ENCODE data around the gene BAZ1B. TPM values are rescaled to one million over a fixed set of nuclear protein-coding genes. Genes with fewer than 3 reads are reported as not detected.
"Not testable (repeated sequence)": the region's sequence is repeated elsewhere in the genome, so short reads cannot be mapped to it uniquely, and the experiment has no call there.

Gene BAZ1B
- total RNA-seq, 4 donors from 2014 or later = 56.0 to 77.8 (median 69.6) TPM

GRCh38 chr7:73496626-73497025 is 25.5 kb downstream of the BAZ1B start:
- Histone ChIP-seq H3K27me3 (no peaks in the 10 kb centered on the region), H3K27ac (no peak overlapping the region), H3K36me3 (peaks cover 0 to 100% of the 10 kb centered on the region in 2 donors), H3K4me1 (no peaks in the 10 kb centered on the region), H3K4me3 (no peak overlapping the region), H3K9me3 (no peaks in the 10 kb centered on the region)
- no peak for ATAC-seq
- TF ChIP-seq POLR2A (IDR thresholded peaks at IDR 0.05) (no peak), EP300 (IDR thresholded peaks at IDR 0.05) (no peak), POLR2AphosphoS5 (IDR thresholded peaks at IDR 0.05) (no peak), CTCF (IDR thresholded peaks at IDR 0.05) (no peak)
- 86 to 95% methylated on average over 2 to 3 of the region's 7 CpGs for WGBS, 2 donors (ENCODE audit: low coverage in 1 of 2)

DNA sequence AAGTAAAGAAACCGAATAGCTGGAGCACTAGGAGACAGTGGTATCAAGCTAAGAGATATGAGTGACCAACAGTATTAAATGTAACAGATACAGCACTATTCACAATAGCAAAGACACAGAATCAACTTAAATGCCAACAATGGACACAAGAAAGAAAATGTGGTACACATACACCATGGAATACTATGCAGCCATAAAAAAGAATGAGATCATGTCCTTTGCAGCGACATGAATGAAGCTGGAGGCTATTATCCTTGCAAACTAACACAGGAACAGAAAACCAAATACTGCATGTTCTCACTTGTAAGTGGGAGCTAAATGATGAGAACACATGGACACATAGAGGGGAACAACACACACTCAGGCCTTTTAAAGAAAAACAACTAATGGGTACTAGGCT is 26.6 kb downstream of the BAZ1B start:
- not testable (repeated sequence) for H3K4me1 ChIP-seq, H3K4me3 ChIP-seq, H3K9me3 ChIP-seq, H3K27me3 ChIP-seq, ATAC-seq, H3K27ac ChIP-seq
- 86 to 100% methylated on average over 2 of the region's 2 CpGs for WGBS, 2 donors (ENCODE audit: low coverage in 1 of 2)
- H3K36me3 ChIP-seq = peaks cover 0 to 100% of the 10 kb centered on the region in 2 donors

DNA sequence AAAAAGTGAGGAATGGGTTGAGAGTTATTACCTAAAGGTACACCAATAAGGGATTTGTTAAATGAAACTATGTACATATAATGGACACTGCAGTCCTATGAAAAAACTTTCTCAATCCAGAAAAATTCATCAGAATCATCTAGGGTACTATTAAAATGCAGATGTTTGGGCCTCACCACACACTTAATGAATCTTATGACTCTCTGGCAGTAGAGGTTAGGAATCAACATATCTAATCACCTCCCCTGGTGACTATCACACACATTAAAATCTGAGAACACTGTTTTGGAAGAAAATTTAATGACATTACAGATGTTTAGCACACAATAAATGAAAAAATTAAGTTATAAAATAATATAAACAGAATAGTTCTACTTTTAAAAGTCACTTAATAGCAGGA is 32.1 kb downstream of the BAZ1B start:
- Histone ChIP-seq H3K36me3 (peaks cover 0 to 97% of the 10 kb centered on the region in 2 donors), H3K4me3 (no peak overlapping the region), H3K4me1 (no peaks in the 10 kb centered on the region), H3K27ac (no peak overlapping the region), H3K27me3 (no peaks in the 10 kb centered on the region), H3K9me3 (no peaks in the 10 kb centered on the region)
- no peak for TF ChIP-seq EP300 (IDR thresholded peaks at IDR 0.05)
- no peak for TF ChIP-seq POLR2AphosphoS5 (IDR thresholded peaks at IDR 0.05)
- TF ChIP-seq CTCF (IDR thresholded peaks at IDR 0.05) = no peak
- TF ChIP-seq POLR2A (IDR thresholded peaks at IDR 0.05) = no peak
- ATAC-seq = no peak

DNA sequence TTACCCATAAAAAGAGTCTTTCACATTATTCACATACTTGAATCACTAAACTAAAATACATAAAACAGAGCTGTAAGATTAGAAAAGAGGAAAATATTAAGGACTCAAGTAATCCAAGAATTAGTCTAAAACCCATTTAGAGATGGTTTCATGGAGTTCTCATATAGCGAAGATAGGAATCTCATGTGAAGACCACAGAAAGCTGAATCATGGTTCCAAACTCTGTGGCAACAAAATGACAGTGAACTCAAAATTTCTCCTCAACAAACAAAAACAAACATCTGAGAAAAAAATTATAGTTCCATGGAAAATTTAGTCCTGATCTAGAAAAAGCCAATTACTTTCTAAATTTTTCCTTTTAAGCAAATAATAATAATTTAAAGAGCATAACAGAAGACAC is 34.6 kb downstream of the BAZ1B start:
- peaks cover 0 to 97% of the 10 kb centered on the region in 2 donors for H3K36me3 ChIP-seq
- peaks cover 0 to 7% (median 0%) of the 10 kb centered on the region in 3 donors for H3K4me1 ChIP-seq
- WGBS, 2 donors (ENCODE audit: low coverage in 1 of 2) = 100% methylated on average over 1 of the region's 1 CpG
- H3K9me3 ChIP-seq = no peaks in the 10 kb centered on the region
- no peaks in the 10 kb centered on the region for H3K27me3 ChIP-seq
- H3K27ac ChIP-seq = no peak overlapping the region
- H3K4me3 ChIP-seq = no peak overlapping the region
- no peak for TF ChIP-seq EP300 (IDR thresholded peaks at IDR 0.05)
- TF ChIP-seq POLR2A (IDR thresholded peaks at IDR 0.05) = no peak
- no peak for TF ChIP-seq POLR2AphosphoS5 (IDR thresholded peaks at IDR 0.05)
- no peak for TF ChIP-seq CTCF (IDR thresholded peaks at IDR 0.05)
- ATAC-seq = no peak

- H3K27me3 ChIP-seq = no peaks in the 10 kb centered on the region
- TF ChIP-seq POLR2A (IDR thresholded peaks at IDR 0.05) = no peak
- TF ChIP-seq POLR2AphosphoS5 (IDR thresholded peaks at IDR 0.05) = no peak
- no peak for TF ChIP-seq EP300 (IDR thresholded peaks at IDR 0.05)
- TF ChIP-seq CTCF (IDR thresholded peaks at IDR 0.05) = no peak
- H3K36me3 ChIP-seq = peaks cover 0 to 97% of the 10 kb centered on the region in 2 donors
- H3K27ac ChIP-seq = no peak overlapping the region
- no peak overlapping the region for H3K4me3 ChIP-seq
- ATAC-seq = no peak
- no peaks in the 10 kb centered on the region for H3K9me3 ChIP-seq
- 29 to 67% methylated on average over 1 of the region's 1 CpG for WGBS, 2 donors (ENCODE audit: low coverage in 1 of 2)
- peaks cover 0 to 13% (median 0%) of the 10 kb centered on the region in 3 donors for H3K4me1 ChIP-seq
These were observed 38.9 kb downstream of the BAZ1B start for GRCh38 chr7:73483171-73483570.
